B cell (primary cell): Measurements from ENCODE around the gene C1R. TPM values are rescaled to one million over a fixed set of nuclear protein-coding genes. Genes with fewer than 3 reads are reported as not detected.

Source experiments
- ATAC-seq: fragments of 200-7000 bp; cut with Tn5 transposase; one replicate; pipeline ENCODE4 v1.10.0; 2021; ENCODE audit warnings: low read depth, mild to moderate bottlenecking, moderate number of reproducible peaks, moderate library complexity
- CTCF ChIA-PET: fragments of 350-600 bp; sonication (Branson Sonifier 250); formaldehyde crosslinking; loops from one replicate; lab custom pipeline; 2021; ENCODE audit warnings: antibody characterized with exemption, inconsistent platforms; lab: Charles Lee
- POLR2A ChIA-PET: fragments of 350-600 bp; sonication (Branson Sonifier 250); formaldehyde crosslinking; loops from one replicate; lab custom pipeline; 2021; ENCODE audit warnings: antibody characterized with exemption; lab: Charles Lee
- DNase-seq: peaks from one replicate; pipeline ENCODE4 v3.0.0; 2013
- H2AFZ ChIP-seq: 2 replicates; pipeline ENCODE4 v1.6.1; 2012; ENCODE audit warnings: mild to moderate bottlenecking, low read depth, low read length; ENCODE audit not compliant: insufficient read depth, poor library complexity, severe bottlenecking
- H3K27ac ChIP-seq, 2 donors: 1 replicate in 1 of 2; 2 replicates in 1 of 2; pipeline ENCODE4 v1.5.1; 2012 to 2013; ENCODE audit warnings: low read length in 2 of 2, mild to moderate bottlenecking in 2 of 2, moderate library complexity in 1 of 2
- H3K27me3 ChIP-seq, 4 experiments: fragments of 200-600 bp in 1 of 4; sonication (generic) in 1 of 4; replicated peaks in 1 of 4; 1 replicate in 2 of 4; 2 replicates in 2 of 4; pipeline versions ENCODE4 v1.6.1 to v1.7.0; 2013 to 2016; ENCODE audit warnings: low read length in 3 of 4, mild to moderate bottlenecking in 2 of 4, mixed read lengths in 1 of 4, moderate library complexity in 1 of 4; ENCODE audit not compliant: insufficient read depth in 4 of 4, control insufficient read depth in 3 of 4; ENCODE audit errors: control extremely low read depth in 1 of 4
- H3K36me3 ChIP-seq, 2 experiments: replicated peaks in 1 of 2; 1 replicate in 1 of 2; 2 replicates in 1 of 2; pipeline versions ENCODE4 v1.6.1 to v1.7.1; 2013; ENCODE audit warnings: low read length in 1 of 2; ENCODE audit not compliant: insufficient read depth in 2 of 2, control insufficient read depth in 1 of 2; ENCODE audit errors: control extremely low read depth in 1 of 2, extremely low read depth in 1 of 2
- H3K4me1 ChIP-seq, 2 donors: fragments of 200-600 bp in 1 of 2; sonication (generic) in 1 of 2; 1 replicate in 1 of 2; 2 replicates in 1 of 2; pipeline versions ENCODE4 v1.5.1 to v1.6.1; 2013 to 2017; ENCODE audit warnings: low read length in 2 of 2; ENCODE audit not compliant: control insufficient read depth in 2 of 2, insufficient read depth in 2 of 2
- H3K4me2 ChIP-seq: replicated peaks from 2 replicates; pipeline ENCODE3; 2012; ENCODE audit warnings: mild to moderate bottlenecking, low read depth, low read length; ENCODE audit not compliant: poor library complexity, severe bottlenecking
- H3K4me3 ChIP-seq, 5 experiments: fragments of 200-600 bp in 1 of 5; sonication (generic) in 1 of 5; 1 replicate in 3 of 5; 2 replicates in 2 of 5; pipeline versions ENCODE4 v1.5.1 to v1.7.0; 2011 to 2016; ENCODE audit warnings: low read length in 4 of 5, mild to moderate bottlenecking in 4 of 5, low read depth in 2 of 5, control low read depth in 1 of 5, moderate library complexity in 1 of 5; ENCODE audit not compliant: insufficient read depth in 1 of 5; ENCODE audit errors: control extremely low read depth in 1 of 5, extremely low read depth in 1 of 5
- H3K79me2 ChIP-seq: fragments of 200-600 bp; sonication (generic); one replicate; pipeline ENCODE4 v1.6.0; 2016; ENCODE audit warnings: low read length; ENCODE audit not compliant: control insufficient read depth, insufficient read depth
- H3K9ac ChIP-seq: fragments of 200-600 bp; sonication (generic); 2 replicates; pipeline ENCODE4 v1.6.1; 2017; ENCODE audit warnings: mild to moderate bottlenecking, low read length, moderate library complexity
- H3K9me3 ChIP-seq, 3 donors: one replicate each; pipeline versions ENCODE4 v1.6.1 to v1.7.1; 2013; ENCODE audit warnings: low read length in 2 of 3; ENCODE audit not compliant: control insufficient read depth in 2 of 3, insufficient read depth in 1 of 3; ENCODE audit errors: control extremely low read depth in 1 of 3
- H4K20me1 ChIP-seq: 2 replicates; pipeline ENCODE4 v1.6.0; 2012; ENCODE audit warnings: mild to moderate bottlenecking, low read length; ENCODE audit not compliant: insufficient read depth, control insufficient read depth, poor library complexity, severe bottlenecking
- H3K27ac Mint-ChIP-seq: one replicate; pipeline ENCODE4 v1.8.0; 2021; ENCODE audit warnings: mixed read lengths
- H3K27me3 Mint-ChIP-seq: one replicate; pipeline ENCODE4 v1.8.0; 2021; ENCODE audit warnings: mixed read lengths
- H3K4me1 Mint-ChIP-seq: one replicate; pipeline ENCODE4 v1.8.0; 2021; ENCODE audit warnings: mixed read lengths
- H3K4me3 Mint-ChIP-seq: one replicate; pipeline ENCODE4 v1.8.0; 2021; ENCODE audit warnings: mixed read lengths
- H3K9me3 Mint-ChIP-seq: one replicate; pipeline ENCODE4 v1.8.0; 2022; ENCODE audit warnings: mixed read lengths; ENCODE audit not compliant: insufficient read depth
- CTCF ChIP-seq: fragments of 200-600 bp; IDR thresholded peaks from one replicate; pipeline ENCODE4 v1.8.0; 2022; ENCODE audit warnings: antibody characterized with exemption, mild to moderate bottlenecking
- EZH2 ChIP-seq: IDR thresholded peaks from 2 replicates; pipeline ENCODE4 v1.6.1; 2012; ENCODE audit warnings: borderline replicate concordance, low read depth, mild to moderate bottlenecking, moderate library complexity, low read length; ENCODE audit not compliant: insufficient read depth, poor library complexity, severe bottlenecking
- WGBS: methylation state at CpG from one replicate; pipeline ENCODE4 v1.1.5; 2013; ENCODE audit warnings: missing lambda C conversion rate; ENCODE audit not compliant: insufficient coverage; 5-methylcytosine and 5-hydroxymethylcytosine counted together
- intact Hi-C: fragments of 100-400 bp; cut with micrococcal nuclease; formaldehyde crosslinking; loops from one replicate; pipeline ENCODE4 v1.10.0; 2022
- polyA plus RNA-seq: library from polyadenylated mRNA; depleted of rRNA; stranded (reverse); fragments of >200 nt; gene quantifications from 2 replicates; pipeline ENCODE4 v1.2.3, GENCODE V29; 2012
- total RNA-seq, 2 donors: library from RNA; stranded (reverse); fragments of 120-200 nt in 1 of 2; gene quantifications; 1 replicate in 1 of 2; 2 replicates in 1 of 2; pipeline versions ENCODE4 v1.2.3 to v1.2.4, GENCODE V29; 2013 to 2022

The C1R gene
- total and polyA plus RNA-seq, 2 donors (not counting 1 experiment from before 2014, with no cell fraction given), result 1.5 to 2.0 TPM

DNA sequence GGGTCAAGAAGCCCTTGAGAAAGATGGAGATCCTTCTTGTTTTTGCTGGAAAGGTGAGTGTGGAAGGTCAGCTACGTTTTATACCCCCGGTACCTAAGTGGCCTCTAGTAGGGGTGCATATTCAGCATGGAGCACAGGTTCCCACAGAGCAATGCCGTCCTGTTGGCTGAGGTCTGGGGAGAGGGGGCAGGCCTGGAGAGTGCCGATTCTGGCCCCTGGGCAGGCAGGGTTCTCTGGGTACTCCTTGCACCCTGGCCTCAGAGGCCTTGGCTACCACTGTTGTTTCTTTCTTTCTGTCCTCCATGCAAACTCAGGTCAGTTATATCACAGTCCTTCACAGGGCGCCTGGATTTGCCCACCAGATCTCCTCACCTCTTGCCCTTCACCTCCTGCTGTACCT, 27.9 kb upstream of the C1R start:
- TF ChIP-seq CTCF (no peak), EZH2 (no peak)
- no peak overlapping the region for H3K27ac Mint-ChIP-seq
- intact Hi-C loops, result no loop called here
- H4K20me1 ChIP-seq, result no peaks in the 10 kb centered on the region
- no peaks in the 10 kb centered on the region for H3K27me3 ChIP-seq
- H3K36me3 ChIP-seq, result peaks cover 0 to 20% of the 10 kb centered on the region in 2 experiments
- H3K9me3 Mint-ChIP-seq, result no peaks in the 10 kb centered on the region
- H3K4me3 Mint-ChIP-seq, result no peak overlapping the region
- ATAC-seq (no peak), DNase-seq (no peak)
- no peak overlapping the region for H3K4me3 ChIP-seq
- H3K9ac ChIP-seq, result no peak overlapping the region
- no peaks in the 10 kb centered on the region for H3K27me3 Mint-ChIP-seq
- 99% methylated on average over 5 of the region's 5 CpGs for WGBS
- H3K4me2 ChIP-seq, result no peak overlapping the region
- H3K27ac ChIP-seq, result no peak overlapping the region
- no peaks in the 10 kb centered on the region for H3K4me1 ChIP-seq
- H3K4me1 Mint-ChIP-seq, result no peaks in the 10 kb centered on the region
- POLR2A ChIA-PET, result no interaction called here
- H3K9me3 ChIP-seq, result no peaks in the 10 kb centered on the region
- no peak overlapping the region for H2AFZ ChIP-seq
- CTCF ChIA-PET, result interaction anchor here (0.9 kb wide), 1 partner anchor 145 kb away, joined by 3 read pairs; no protein-coding TSS in a partner anchor
- no peaks in the 10 kb centered on the region for H3K79me2 ChIP-seq

GRCh38 chr12:7118881-7119280, 26.6 kb upstream of the C1R start:
- H3K4me1 Mint-ChIP-seq, result no peaks in the 10 kb centered on the region
- H4K20me1 ChIP-seq, result peaks cover 1% of the 10 kb centered on the region
- no peaks in the 10 kb centered on the region for H3K9me3 Mint-ChIP-seq
- no peak overlapping the region for H3K4me3 ChIP-seq
- no peaks in the 10 kb centered on the region for H3K27me3 Mint-ChIP-seq
- H3K27ac Mint-ChIP-seq, result no peak overlapping the region
- ATAC-seq (no peak), DNase-seq (no peak)
- no peak overlapping the region for H3K27ac ChIP-seq
- no peaks in the 10 kb centered on the region for H3K79me2 ChIP-seq
- ChIA-PET CTCF (interaction anchor here (0.9 to 1.3 kb wide), 2 partner anchors 10 to 154 kb away, joined by 3 read pairs; partner anchors contain the start of gene C1RL), POLR2A (no interaction called here)
- no peak overlapping the region for H3K4me3 Mint-ChIP-seq
- H2AFZ ChIP-seq, result no peak overlapping the region
- H3K4me2 ChIP-seq, result no peak overlapping the region
- TF ChIP-seq EZH2 (no peak), CTCF (no peak)
- H3K4me1 ChIP-seq, result no peaks in the 10 kb centered on the region
- peaks cover 0 to 30% of the 10 kb centered on the region in 2 experiments for H3K36me3 ChIP-seq
- whole genome bisulfite sequencing, result 92% methylated on average over 3 of the region's 3 CpGs
- no peak overlapping the region for H3K9ac ChIP-seq
- H3K9me3 ChIP-seq, result no peaks in the 10 kb centered on the region
- no peaks in the 10 kb centered on the region for H3K27me3 ChIP-seq
- intact Hi-C loops, result no loop called here
